HG02885 (cell line): ENCODE results near the gene NUDT9.

Experiments used
- ATAC-seq: cut with Tn5 transposase; IDR thresholded peaks from one replicate; pipeline ENCODE4 v1.9.1; 2021; ENCODE audit warnings: mild to moderate bottlenecking; ENCODE audit not compliant: unreplicated experiment, poor library complexity

The NUDT9 gene

GRCh38 chr4:87500092-87500462 is 77.7 kb downstream of the NUDT9 start:
- ATAC-seq: peak; percentile 63

GRCh38 chr4:87502580-87503238 is 80.3 kb downstream of the NUDT9 start:
- ATAC-seq: no peak

- ATAC-seq: no peak
Observed at GRCh38 chr4:87505862-87506261, 83.5 kb downstream of the NUDT9 start.

GRCh38 chr4:87506974-87507701 is 84.8 kb downstream of the NUDT9 start:
- ATAC-seq: no peak
